ENCODE data around the gene CTDSPL.

CTDSPL gene

DNA sequence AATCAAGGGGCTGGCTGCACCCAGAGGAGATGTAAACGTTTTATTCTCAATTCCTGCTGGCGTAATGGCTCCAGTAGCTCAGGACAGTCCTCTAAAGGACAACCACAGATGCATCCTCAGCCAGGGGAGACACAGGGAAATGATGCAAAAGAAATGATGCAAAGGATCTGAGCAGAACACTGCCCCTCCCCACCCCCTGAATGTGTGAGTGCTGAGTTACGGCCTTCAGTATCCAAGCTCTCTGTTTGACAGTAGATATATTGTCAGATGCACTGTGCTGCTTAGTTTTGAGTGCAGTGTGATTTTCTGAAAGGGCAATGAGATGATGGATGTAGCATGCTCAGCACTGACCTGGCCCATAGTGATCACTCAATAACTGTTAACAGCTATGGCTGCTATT lies 41.4 kb upstream of the CTDSPL start:
- 89% methylated on average over 3 of the region's 3 CpGs for WGBS (ENCODE audit: insufficient coverage)
- ChIA-PET CTCF (interaction anchor here (1.9 kb wide), 1 partner anchor 18 kb away, joined by 4 read pairs; no protein-coding TSS in a partner anchor), POLR2A (no interaction called here)
- Histone ChIP-seq H3K4me3 (ENCODE audit: control insufficient read depth in 1 of 7, extremely low read depth in 1 of 7, insufficient read depth in 4 of 7, low read depth in 2 of 7, low read length in 6 of 7) (no peak overlapping the region), H3K4me1 (ENCODE audit: control extremely low read depth in 1 of 4, control insufficient read depth in 4 of 4, insufficient read depth in 4 of 4, low read length in 3 of 4) (no peaks in the 10 kb centered on the region), H3K27ac (ENCODE audit: insufficient read depth in 1 of 2, low read depth in 1 of 2, low read length in 2 of 2, poor library complexity in 1 of 2, severe bottlenecking in 2 of 2) (no peak overlapping the region), H3K36me3 (ENCODE audit: control insufficient read depth in 4 of 4, insufficient read depth in 4 of 4, low read length in 3 of 4) (peaks cover 11 to 53% (median 22%) of the 10 kb centered on the region in 4 experiments), H3K9me3 (ENCODE audit: control extremely low read depth in 1 of 5, control insufficient read depth in 4 of 5, insufficient read depth in 2 of 5, low read depth in 1 of 5, low read length in 4 of 5) (no peaks in the 10 kb centered on the region), H3K27me3 (replicated peaks in 2 of 5; ENCODE audit: control insufficient read depth in 4 of 5, insufficient read depth in 5 of 5, low read length in 4 of 5) (no peaks in the 10 kb centered on the region)
- no peak for DNase-seq

DNA sequence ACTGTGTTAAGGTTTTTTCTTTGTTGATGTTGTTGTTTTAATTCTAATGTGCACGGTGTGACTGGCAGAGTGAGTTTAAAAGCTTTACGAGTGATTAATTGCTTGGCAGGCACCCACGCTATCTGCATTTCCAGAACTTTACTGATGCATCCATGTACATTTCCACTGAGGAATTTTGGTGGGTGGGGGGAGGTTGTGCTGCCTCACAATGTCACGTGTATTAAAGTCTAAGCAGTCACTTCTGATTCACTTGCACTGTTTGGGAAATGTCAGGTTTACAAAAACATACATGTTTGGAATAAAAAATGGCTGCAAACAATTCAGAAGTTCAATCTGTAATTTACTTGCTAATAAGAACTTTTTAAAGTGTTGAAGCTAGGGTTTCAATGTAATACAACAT lies 38.5 kb upstream of the CTDSPL start:
- POLR2A ChIA-PET = no interaction called here
- CTCF ChIA-PET = no interaction called here

DNA sequence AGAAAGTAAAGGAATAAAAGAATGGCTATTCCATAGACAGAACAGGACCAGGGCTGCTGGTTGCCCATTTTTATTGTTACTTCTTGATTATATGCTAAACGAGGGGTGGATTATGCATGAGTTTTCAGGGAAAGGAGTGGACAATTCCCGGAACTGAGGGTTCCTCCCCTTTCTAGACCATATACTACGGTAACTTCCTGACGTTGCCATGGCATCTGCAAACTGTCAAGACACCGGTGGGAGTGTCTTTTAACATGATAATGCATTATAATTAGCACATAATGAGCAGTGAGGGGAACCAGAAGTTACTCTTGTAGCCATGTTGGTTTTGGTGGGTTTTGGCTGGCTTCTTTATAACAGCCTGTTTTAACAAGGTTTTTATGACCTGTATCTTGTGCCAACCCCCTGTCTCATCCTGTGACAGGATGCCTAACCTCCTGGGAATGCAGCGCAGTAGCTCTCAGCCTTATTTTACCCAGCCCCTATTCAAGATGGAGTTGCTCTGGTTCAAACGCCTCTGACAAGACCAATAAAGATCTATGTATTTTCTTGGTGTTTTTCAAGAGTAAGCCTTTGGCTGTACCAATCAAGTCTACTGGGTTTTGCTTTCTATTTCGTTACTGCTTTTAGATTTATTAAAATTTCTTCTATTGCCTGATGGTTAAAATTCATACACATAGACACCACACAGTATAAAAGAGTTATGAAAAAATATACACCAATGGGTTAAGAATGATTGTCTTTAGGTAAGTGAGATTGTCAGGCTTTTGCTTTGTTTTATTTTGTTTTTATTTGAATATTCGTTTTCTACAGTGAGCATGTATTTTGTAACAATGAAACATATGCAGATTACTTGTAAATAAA lies 37.4 kb upstream of the CTDSPL start:
- POLR2A ChIA-PET = no interaction called here
- 100% methylated on average over 1 of the region's 9 CpGs for WGBS (ENCODE audit: insufficient coverage)
- CTCF ChIA-PET = interaction anchor here (1.1 kb wide), 1 partner anchor 9 kb away, joined by 4 read pairs; no protein-coding TSS in a partner anchor

More for the DNA sequence above, 38.5 kb upstream of the CTDSPL start:
- H3K27me3 ChIP-seq (replicated peaks in 2 of 5; ENCODE audit: control insufficient read depth in 4 of 5, insufficient read depth in 5 of 5, low read length in 4 of 5) = no peaks in the 10 kb centered on the region
- no peaks in the 10 kb centered on the region for H3K4me1 ChIP-seq (ENCODE audit: control extremely low read depth in 1 of 4, control insufficient read depth in 4 of 4, insufficient read depth in 4 of 4, low read length in 3 of 4)
- DNase-seq = no peak
- 93% methylated on average over 2 of the region's 4 CpGs for WGBS (ENCODE audit: insufficient coverage)
- no peak overlapping the region for H3K4me3 ChIP-seq (ENCODE audit: control insufficient read depth in 1 of 7, extremely low read depth in 1 of 7, insufficient read depth in 4 of 7, low read depth in 2 of 7, low read length in 6 of 7)
- H3K9me3 ChIP-seq (ENCODE audit: control extremely low read depth in 1 of 5, control insufficient read depth in 4 of 5, insufficient read depth in 2 of 5, low read depth in 1 of 5, low read length in 4 of 5) = no peaks in the 10 kb centered on the region
- no peak overlapping the region for H3K27ac ChIP-seq (ENCODE audit: insufficient read depth in 1 of 2, low read depth in 1 of 2, low read length in 2 of 2, poor library complexity in 1 of 2, severe bottlenecking in 2 of 2)
- H3K36me3 ChIP-seq (ENCODE audit: control insufficient read depth in 4 of 4, insufficient read depth in 4 of 4, low read length in 3 of 4) = peaks cover 5 to 31% (median 12%) of the 10 kb centered on the region in 4 experiments

DNA sequence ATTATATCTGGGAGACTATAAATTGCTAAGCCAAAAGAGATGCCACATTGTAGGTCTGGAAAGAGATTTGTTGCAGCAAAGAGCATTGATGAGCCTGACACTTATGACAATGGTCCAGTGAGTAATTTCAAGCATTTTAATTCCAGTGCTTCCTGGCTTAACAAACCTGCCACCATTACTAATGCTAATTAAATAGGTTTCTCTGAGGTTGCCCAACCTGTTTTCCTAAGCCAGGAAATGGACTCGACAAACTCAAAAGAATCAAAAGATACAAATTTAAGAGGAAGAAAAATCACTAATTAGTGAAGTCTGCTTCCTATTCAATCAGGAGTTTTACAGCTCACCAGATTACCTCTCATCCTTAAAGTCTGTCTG lies 36.7 kb upstream of the CTDSPL start:
- H3K4me1 ChIP-seq (ENCODE audit: control extremely low read depth in 1 of 4, control insufficient read depth in 4 of 4, insufficient read depth in 4 of 4, low read length in 3 of 4) = no peaks in the 10 kb centered on the region
- peaks cover 0 to 5% (median 0%) of the 10 kb centered on the region in 5 experiments for H3K9me3 ChIP-seq (ENCODE audit: control extremely low read depth in 1 of 5, control insufficient read depth in 4 of 5, insufficient read depth in 2 of 5, low read depth in 1 of 5, low read length in 4 of 5)
- no peaks in the 10 kb centered on the region for H3K27me3 ChIP-seq (replicated peaks in 2 of 5; ENCODE audit: control insufficient read depth in 4 of 5, insufficient read depth in 5 of 5, low read length in 4 of 5)
- no peak for DNase-seq
- CTCF ChIA-PET = interaction anchor here (1.1 kb wide), 1 partner anchor 10 kb away, joined by 4 read pairs; no protein-coding TSS in a partner anchor
- H3K4me3 ChIP-seq (ENCODE audit: control insufficient read depth in 1 of 7, extremely low read depth in 1 of 7, insufficient read depth in 4 of 7, low read depth in 2 of 7, low read length in 6 of 7) = no peak overlapping the region
- peaks cover 0 to 25% (median 3%) of the 10 kb centered on the region in 4 experiments for H3K36me3 ChIP-seq (ENCODE audit: control insufficient read depth in 4 of 4, insufficient read depth in 4 of 4, low read length in 3 of 4)
- H3K27ac ChIP-seq (ENCODE audit: insufficient read depth in 1 of 2, low read depth in 1 of 2, low read length in 2 of 2, poor library complexity in 1 of 2, severe bottlenecking in 2 of 2) = no peak overlapping the region
- WGBS (ENCODE audit: insufficient coverage) = 67% methylated on average over 1 of the region's 1 CpG
- POLR2A ChIA-PET = no interaction called here

More for the DNA sequence above, 37.4 kb upstream of the CTDSPL start:
- H3K4me1 ChIP-seq (ENCODE audit: control extremely low read depth in 1 of 4, control insufficient read depth in 4 of 4, insufficient read depth in 4 of 4, low read length in 3 of 4) = no peaks in the 10 kb centered on the region
- no peak overlapping the region for H3K27ac ChIP-seq (ENCODE audit: insufficient read depth in 1 of 2, low read depth in 1 of 2, low read length in 2 of 2, poor library complexity in 1 of 2, severe bottlenecking in 2 of 2)
- peaks cover 5 to 31% (median 8%) of the 10 kb centered on the region in 4 experiments for H3K36me3 ChIP-seq (ENCODE audit: control insufficient read depth in 4 of 4, insufficient read depth in 4 of 4, low read length in 3 of 4)
- H3K9me3 ChIP-seq (ENCODE audit: control extremely low read depth in 1 of 5, control insufficient read depth in 4 of 5, insufficient read depth in 2 of 5, low read depth in 1 of 5, low read length in 4 of 5) = peaks cover 0 to 5% (median 0%) of the 10 kb centered on the region in 5 experiments
- no peak overlapping the region for H3K4me3 ChIP-seq (ENCODE audit: control insufficient read depth in 1 of 7, extremely low read depth in 1 of 7, insufficient read depth in 4 of 7, low read depth in 2 of 7, low read length in 6 of 7)
- no peak for DNase-seq
- no peaks in the 10 kb centered on the region for H3K27me3 ChIP-seq (replicated peaks in 2 of 5; ENCODE audit: control insufficient read depth in 4 of 5, insufficient read depth in 5 of 5, low read length in 4 of 5)

DNA sequence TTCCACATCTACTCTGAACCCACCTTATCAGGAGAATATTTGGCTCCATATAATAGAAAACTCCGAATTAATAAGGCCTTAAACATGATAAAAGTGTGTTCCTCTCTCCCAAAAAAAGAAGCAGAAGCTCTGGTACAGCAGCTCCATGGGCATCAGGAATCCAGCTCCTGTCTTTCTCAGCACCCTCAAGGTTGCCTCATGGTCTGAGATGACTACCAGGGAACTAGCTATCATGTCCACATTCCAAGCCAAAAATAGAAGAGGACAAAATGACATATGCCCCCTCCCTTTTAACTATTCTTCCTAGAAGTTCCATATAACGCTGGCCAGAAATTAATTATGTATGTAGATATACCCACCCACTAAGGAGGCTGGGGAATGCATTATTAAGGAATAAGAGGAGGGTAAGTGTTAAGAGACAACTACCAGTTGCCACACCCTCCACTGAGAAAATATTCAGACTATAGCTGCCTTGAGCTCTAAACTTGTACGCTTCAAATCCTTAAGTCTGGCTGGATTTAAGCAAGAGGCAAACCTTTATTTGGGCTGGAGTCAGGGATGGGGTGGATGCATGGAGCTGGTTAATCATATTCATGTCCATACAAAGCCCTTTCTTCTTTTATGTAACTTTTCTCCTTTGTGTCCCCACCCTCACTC lies 35.8 kb upstream of the CTDSPL start:
- CTCF ChIA-PET = interaction anchor here (1.1 kb wide), 1 partner anchor 11 kb away, joined by 4 read pairs; no protein-coding TSS in a partner anchor
- H3K4me1 ChIP-seq (ENCODE audit: control extremely low read depth in 1 of 4, control insufficient read depth in 4 of 4, insufficient read depth in 4 of 4, low read length in 3 of 4) = no peaks in the 10 kb centered on the region
- WGBS (ENCODE audit: insufficient coverage) = 100% methylated on average over 2 of the region's 3 CpGs
- POLR2A ChIA-PET = no interaction called here
- no peak for DNase-seq
- H3K27ac ChIP-seq (ENCODE audit: insufficient read depth in 1 of 2, low read depth in 1 of 2, low read length in 2 of 2, poor library complexity in 1 of 2, severe bottlenecking in 2 of 2) = no peak overlapping the region
- H3K27me3 ChIP-seq (replicated peaks in 2 of 5; ENCODE audit: control insufficient read depth in 4 of 5, insufficient read depth in 5 of 5, low read length in 4 of 5) = no peaks in the 10 kb centered on the region
- H3K36me3 ChIP-seq (ENCODE audit: control insufficient read depth in 4 of 4, insufficient read depth in 4 of 4, low read length in 3 of 4) = peaks cover 0 to 19% (median 3%) of the 10 kb centered on the region in 4 experiments
- H3K4me3 ChIP-seq (ENCODE audit: control insufficient read depth in 1 of 7, extremely low read depth in 1 of 7, insufficient read depth in 4 of 7, low read depth in 2 of 7, low read length in 6 of 7) = no peak overlapping the region
- peaks cover 0 to 5% (median 0%) of the 10 kb centered on the region in 5 experiments for H3K9me3 ChIP-seq (ENCODE audit: control extremely low read depth in 1 of 5, control insufficient read depth in 4 of 5, insufficient read depth in 2 of 5, low read depth in 1 of 5, low read length in 4 of 5)

DNA sequence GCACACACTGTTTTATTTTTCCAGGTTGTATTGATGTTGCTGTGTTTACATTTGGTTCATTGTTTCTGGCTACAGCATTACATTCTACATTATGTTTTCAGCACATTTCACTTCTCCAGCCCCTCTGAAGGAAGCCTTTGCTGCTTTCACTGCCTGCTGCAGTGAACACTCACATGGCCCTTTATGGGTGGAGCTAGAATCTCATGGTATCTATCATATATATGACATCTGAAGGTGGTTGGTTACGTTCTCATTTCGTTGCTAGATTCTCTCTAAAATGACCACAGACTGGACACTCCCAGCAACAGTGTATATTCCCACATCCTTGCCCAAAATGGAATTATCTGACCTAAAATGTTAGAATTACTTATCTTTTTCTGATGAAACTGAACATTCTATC lies 35.2 kb upstream of the CTDSPL start:
- no peak overlapping the region for H3K4me3 ChIP-seq (ENCODE audit: control insufficient read depth in 1 of 7, extremely low read depth in 1 of 7, insufficient read depth in 4 of 7, low read depth in 2 of 7, low read length in 6 of 7)
- POLR2A ChIA-PET = no interaction called here
- WGBS (ENCODE audit: insufficient coverage) = no CpG with 5 or more reads among the region's 2 CpGs

DNA sequence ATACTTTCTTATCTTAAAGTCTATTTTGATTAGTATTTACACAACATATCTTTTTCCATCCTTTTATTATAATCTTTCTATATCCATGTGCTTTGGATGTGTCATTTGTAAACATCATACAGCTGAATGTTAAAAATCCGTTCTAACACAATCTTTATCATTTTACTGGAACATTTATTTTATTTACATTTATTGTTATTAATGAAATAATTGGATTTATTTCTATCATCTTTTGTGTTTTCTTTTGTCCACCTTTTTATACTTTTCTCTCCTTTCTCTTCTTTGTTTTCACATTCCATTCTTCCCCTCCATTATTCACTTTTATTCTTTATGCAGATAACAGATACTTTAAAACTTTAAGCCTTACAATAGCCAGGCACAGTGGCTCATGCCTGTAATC lies 34.7 kb upstream of the CTDSPL start:
- Histone ChIP-seq H3K4me1 (ENCODE audit: control extremely low read depth in 1 of 4, control insufficient read depth in 4 of 4, insufficient read depth in 4 of 4, low read length in 3 of 4) (no peaks in the 10 kb centered on the region), H3K36me3 (ENCODE audit: control insufficient read depth in 4 of 4, insufficient read depth in 4 of 4, low read length in 3 of 4) (peaks cover 0 to 12% (median 3%) of the 10 kb centered on the region in 4 experiments), H3K27ac (ENCODE audit: insufficient read depth in 1 of 2, low read depth in 1 of 2, low read length in 2 of 2, poor library complexity in 1 of 2, severe bottlenecking in 2 of 2) (no peak overlapping the region), H3K4me3 (ENCODE audit: control insufficient read depth in 1 of 7, extremely low read depth in 1 of 7, insufficient read depth in 4 of 7, low read depth in 2 of 7, low read length in 6 of 7) (no peak overlapping the region), H3K9me3 (ENCODE audit: control extremely low read depth in 1 of 5, control insufficient read depth in 4 of 5, insufficient read depth in 2 of 5, low read depth in 1 of 5, low read length in 4 of 5) (peaks cover 0 to 5% (median 0%) of the 10 kb centered on the region in 5 experiments), H3K27me3 (replicated peaks in 2 of 5; ENCODE audit: control insufficient read depth in 4 of 5, insufficient read depth in 5 of 5, low read length in 4 of 5) (no peaks in the 10 kb centered on the region)
- WGBS (ENCODE audit: insufficient coverage) = no CpG with 5 or more reads among the region's 1 CpG
- ChIA-PET CTCF (no interaction called here), POLR2A (no interaction called here)
- no peak for DNase-seq

More for the DNA sequence above, 35.2 kb upstream of the CTDSPL start:
- H3K9me3 ChIP-seq (ENCODE audit: control extremely low read depth in 1 of 5, control insufficient read depth in 4 of 5, insufficient read depth in 2 of 5, low read depth in 1 of 5, low read length in 4 of 5) = peaks cover 0 to 5% (median 0%) of the 10 kb centered on the region in 5 experiments
- no peaks in the 10 kb centered on the region for H3K4me1 ChIP-seq (ENCODE audit: control extremely low read depth in 1 of 4, control insufficient read depth in 4 of 4, insufficient read depth in 4 of 4, low read length in 3 of 4)
- no peak overlapping the region for H3K27ac ChIP-seq (ENCODE audit: insufficient read depth in 1 of 2, low read depth in 1 of 2, low read length in 2 of 2, poor library complexity in 1 of 2, severe bottlenecking in 2 of 2)
- no peak for DNase-seq
- no peaks in the 10 kb centered on the region for H3K27me3 ChIP-seq (replicated peaks in 2 of 5; ENCODE audit: control insufficient read depth in 4 of 5, insufficient read depth in 5 of 5, low read length in 4 of 5)
- CTCF ChIA-PET = no interaction called here
- peaks cover 0 to 14% (median 3%) of the 10 kb centered on the region in 4 experiments for H3K36me3 ChIP-seq (ENCODE audit: control insufficient read depth in 4 of 4, insufficient read depth in 4 of 4, low read length in 3 of 4)

Data from common myeloid progenitor, CD34-positive (primary cell).